ENCODE results near the gene ATF6B.
A peak's percentile ranks its signal among the peaks of the same experiment; 100 is the strongest.
"Not testable (repeated sequence)": the region's sequence is repeated elsewhere in the genome, so short reads cannot be mapped to it uniquely, and the experiment has no call there.

Gene ATF6B

GRCh38 chr6:32144238-32144637 lies 16.2 kb upstream of the ATF6B start:
- H3K27me3 ChIP-seq (ENCODE audit: control insufficient read depth in 1 of 2, insufficient read depth in 2 of 2, low read length in 2 of 2); H3K4me1 ChIP-seq (ENCODE audit: insufficient read depth, low read length); H3K9ac ChIP-seq (ENCODE audit: low read length); H3K9me3 ChIP-seq (ENCODE audit: low read length); H3K4me3 ChIP-seq (ENCODE audit: low read depth in 1 of 2, low read length in 2 of 2); H3K27ac ChIP-seq (ENCODE audit: low read depth, low read length); H3K36me3 ChIP-seq (ENCODE audit: insufficient read depth, low read length): not testable (repeated sequence)

GRCh38 chr6:32140420-32141046 lies 12.5 kb upstream of the ATF6B start:
- no peaks in the 10 kb centered on the region for H3K36me3 ChIP-seq (ENCODE audit: insufficient read depth, low read length)
- no peak overlapping the region for H3K4me3 ChIP-seq (ENCODE audit: low read depth in 1 of 2, low read length in 2 of 2)
- no peaks in the 10 kb centered on the region for H3K4me1 ChIP-seq (ENCODE audit: insufficient read depth, low read length)
- no peak overlapping the region for H3K27ac ChIP-seq (ENCODE audit: low read depth, low read length)
- no peak overlapping the region for H3K9ac ChIP-seq (ENCODE audit: low read length)
- H3K27me3 ChIP-seq (ENCODE audit: control insufficient read depth in 1 of 2, insufficient read depth in 2 of 2, low read length in 2 of 2), result no peaks in the 10 kb centered on the region
- no peaks in the 10 kb centered on the region for H3K9me3 ChIP-seq (ENCODE audit: low read length)

GRCh38 chr6:32139590-32139989 lies 11.5 kb upstream of the ATF6B start:
- Histone ChIP-seq H3K27ac (ENCODE audit: low read depth, low read length) (no peak overlapping the region), H3K4me3 (ENCODE audit: low read depth in 1 of 2, low read length in 2 of 2) (no peak overlapping the region)

GRCh38 chr6:32137454-32137853 lies 9.4 kb upstream of the ATF6B start:
- no peak overlapping the region for H3K4me3 ChIP-seq (ENCODE audit: low read depth in 1 of 2, low read length in 2 of 2)
- no peaks in the 10 kb centered on the region for H3K9me3 ChIP-seq (ENCODE audit: low read length)
- H3K9ac ChIP-seq (ENCODE audit: low read length), result no peak overlapping the region
- H3K4me1 ChIP-seq (ENCODE audit: insufficient read depth, low read length), result no peaks in the 10 kb centered on the region
- no peak overlapping the region for H3K27ac ChIP-seq (ENCODE audit: low read depth, low read length)
- no peaks in the 10 kb centered on the region for H3K27me3 ChIP-seq (ENCODE audit: control insufficient read depth in 1 of 2, insufficient read depth in 2 of 2, low read length in 2 of 2)
- H3K36me3 ChIP-seq (ENCODE audit: insufficient read depth, low read length), result no peaks in the 10 kb centered on the region

More at GRCh38 chr6:32139590-32139989, 11.5 kb upstream of the ATF6B start:
- Histone ChIP-seq H3K9me3 (ENCODE audit: low read length) (no peaks in the 10 kb centered on the region), H3K9ac (ENCODE audit: low read length) (no peak overlapping the region), H3K4me1 (ENCODE audit: insufficient read depth, low read length) (no peaks in the 10 kb centered on the region), H3K27me3 (ENCODE audit: control insufficient read depth in 1 of 2, insufficient read depth in 2 of 2, low read length in 2 of 2) (no peaks in the 10 kb centered on the region), H3K36me3 (ENCODE audit: insufficient read depth, low read length) (no peaks in the 10 kb centered on the region)

GRCh38 chr6:32133786-32134185 lies 5.7 kb upstream of the ATF6B start:
- H3K36me3 ChIP-seq (ENCODE audit: insufficient read depth, low read length), result no peaks in the 10 kb centered on the region
- H3K4me3 ChIP-seq (ENCODE audit: low read depth in 1 of 2, low read length in 2 of 2), result no peak overlapping the region
- no peak overlapping the region for H3K27ac ChIP-seq (ENCODE audit: low read depth, low read length)
- peaks cover 9% of the 10 kb centered on the region for H3K4me1 ChIP-seq (ENCODE audit: insufficient read depth, low read length)
- H3K27me3 ChIP-seq (ENCODE audit: control insufficient read depth in 1 of 2, insufficient read depth in 2 of 2, low read length in 2 of 2), result no peaks in the 10 kb centered on the region
- no peaks in the 10 kb centered on the region for H3K9me3 ChIP-seq (ENCODE audit: low read length)
- no peak overlapping the region for H3K9ac ChIP-seq (ENCODE audit: low read length)

GRCh38 chr6:32132110-32132509 lies 4.1 kb upstream of the ATF6B start:
- no peak overlapping the region for H3K9ac ChIP-seq (ENCODE audit: low read length)
- no peaks in the 10 kb centered on the region for H3K9me3 ChIP-seq (ENCODE audit: low read length)
- H3K27ac ChIP-seq (ENCODE audit: low read depth, low read length), result no peak overlapping the region
- no peaks in the 10 kb centered on the region for H3K36me3 ChIP-seq (ENCODE audit: insufficient read depth, low read length)
- H3K27me3 ChIP-seq (ENCODE audit: control insufficient read depth in 1 of 2, insufficient read depth in 2 of 2, low read length in 2 of 2), result no peaks in the 10 kb centered on the region
- peaks cover 19% of the 10 kb centered on the region for H3K4me1 ChIP-seq (ENCODE audit: insufficient read depth, low read length)
- H3K4me3 ChIP-seq (ENCODE audit: low read depth in 1 of 2, low read length in 2 of 2), result no peak overlapping the region

- Histone ChIP-seq H3K4me3 (ENCODE audit: low read depth in 1 of 2, low read length in 2 of 2) (no peak overlapping the region), H3K27ac (ENCODE audit: low read depth, low read length) (no peak overlapping the region), H3K36me3 (ENCODE audit: insufficient read depth, low read length) (peaks cover 5% of the 10 kb centered on the region), H3K4me1 (ENCODE audit: insufficient read depth, low read length) (peaks cover 25% of the 10 kb centered on the region), H3K9ac (ENCODE audit: low read length) (no peak overlapping the region), H3K9me3 (ENCODE audit: low read length) (no peaks in the 10 kb centered on the region), H3K27me3 (ENCODE audit: control insufficient read depth in 1 of 2, insufficient read depth in 2 of 2, low read length in 2 of 2) (no peaks in the 10 kb centered on the region)
These were observed 3.4 kb upstream of the ATF6B start for GRCh38 chr6:32131439-32131948.

- peak overlapping the region; percentile 88 for H3K27ac ChIP-seq (ENCODE audit: low read depth, low read length)
- H3K9me3 ChIP-seq (ENCODE audit: low read length), result no peaks in the 10 kb centered on the region
- H3K4me3 ChIP-seq (ENCODE audit: low read depth in 1 of 2, low read length in 2 of 2), result peak overlapping the region; percentile 66 to 69
- no peaks in the 10 kb centered on the region for H3K27me3 ChIP-seq (ENCODE audit: control insufficient read depth in 1 of 2, insufficient read depth in 2 of 2, low read length in 2 of 2)
- H3K4me1 ChIP-seq (ENCODE audit: insufficient read depth, low read length), result peaks cover 31% of the 10 kb centered on the region
- H3K9ac ChIP-seq (ENCODE audit: low read length), result peak overlapping the region; percentile 51
- peaks cover 22% of the 10 kb centered on the region for H3K36me3 ChIP-seq (ENCODE audit: insufficient read depth, low read length)
These were observed 1.4 kb upstream of the ATF6B start for GRCh38 chr6:32129297-32130088.

- Histone ChIP-seq H3K9ac (ENCODE audit: low read length) (peak overlapping the region; percentile 51), H3K4me1 (ENCODE audit: insufficient read depth, low read length) (peaks cover 31% of the 10 kb centered on the region), H3K27ac (ENCODE audit: low read depth, low read length) (peak overlapping the region; percentile 88), H3K4me3 (ENCODE audit: low read depth in 1 of 2, low read length in 2 of 2) (peak overlapping the region in 1 of 2 donors; percentile 66), H3K36me3 (ENCODE audit: insufficient read depth, low read length) (peaks cover 27% of the 10 kb centered on the region), H3K9me3 (ENCODE audit: low read length) (no peaks in the 10 kb centered on the region), H3K27me3 (ENCODE audit: control insufficient read depth in 1 of 2, insufficient read depth in 2 of 2, low read length in 2 of 2) (no peaks in the 10 kb centered on the region)
These were observed 778 bp upstream of the ATF6B start for GRCh38 chr6:32128751-32129296.

GRCh38 chr6:32127409-32127716 lies 683 bp downstream of the ATF6B start:
- Histone ChIP-seq H3K27ac (ENCODE audit: low read depth, low read length) (peak overlapping the region; percentile 80), H3K36me3 (ENCODE audit: insufficient read depth, low read length) (peaks cover 27% of the 10 kb centered on the region), H3K4me1 (ENCODE audit: insufficient read depth, low read length) (peaks cover 31% of the 10 kb centered on the region), H3K4me3 (ENCODE audit: low read depth in 1 of 2, low read length in 2 of 2) (peak overlapping the region; percentile 95 to 99), H3K27me3 (ENCODE audit: control insufficient read depth in 1 of 2, insufficient read depth in 2 of 2, low read length in 2 of 2) (no peaks in the 10 kb centered on the region), H3K9me3 (ENCODE audit: low read length) (no peaks in the 10 kb centered on the region), H3K9ac (ENCODE audit: low read length) (peak overlapping the region; percentile 89)

- peaks cover 31% of the 10 kb centered on the region for H3K4me1 ChIP-seq (ENCODE audit: insufficient read depth, low read length)
- H3K4me3 ChIP-seq (ENCODE audit: low read depth in 1 of 2, low read length in 2 of 2), result peak overlapping the region; percentile 95 to 99
- H3K27ac ChIP-seq (ENCODE audit: low read depth, low read length), result no peak overlapping the region
- H3K27me3 ChIP-seq (ENCODE audit: control insufficient read depth in 1 of 2, insufficient read depth in 2 of 2, low read length in 2 of 2), result no peaks in the 10 kb centered on the region
- H3K9ac ChIP-seq (ENCODE audit: low read length), result peak overlapping the region; percentile 89
- H3K36me3 ChIP-seq (ENCODE audit: insufficient read depth, low read length), result peaks cover 31% of the 10 kb centered on the region
- H3K9me3 ChIP-seq (ENCODE audit: low read length), result no peaks in the 10 kb centered on the region
These were observed 1.2 kb downstream of the ATF6B start for GRCh38 chr6:32126880-32127279.

All from muscle layer of colon (tissue), 2 donors.